HG03196 (cell line): ENCODE measurements around the gene REL.
"Not testable (repeated sequence)": the region's sequence is repeated elsewhere in the genome, so short reads cannot be mapped to it uniquely, and the experiment has no call there.

Experiments
- ATAC-seq: cut with Tn5 transposase; IDR thresholded peaks from one replicate; pipeline ENCODE4 v1.9.1; 2021; ENCODE audit not compliant: unreplicated experiment

Gene REL

GRCh38 chr2:60867007-60867406 is 14.4 kb upstream of the REL start:
- ATAC-seq = no peak

GRCh38 chr2:60867848-60868247 is 13.5 kb upstream of the REL start:
- ATAC-seq = no peak

- no peak for ATAC-seq
Measured at GRCh38 chr2:60868589-60869273, 12.6 kb upstream of the REL start.

GRCh38 chr2:60872510-60872928 is 8.9 kb upstream of the REL start:
- no peak for ATAC-seq

GRCh38 chr2:60873381-60873780 is 8.0 kb upstream of the REL start:
- peak; percentile 86 for ATAC-seq

- ATAC-seq = no peak
Measured at GRCh38 chr2:60875520-60875919, 5.9 kb upstream of the REL start.

GRCh38 chr2:60880643-60881046 is 729 bp upstream of the REL start:
- ATAC-seq = no peak

GRCh38 chr2:60882971-60883753 is 1.8 kb downstream of the REL start:
- no peak for ATAC-seq

GRCh38 chr2:60883896-60884295 is 2.5 kb downstream of the REL start:
- no peak for ATAC-seq

GRCh38 chr2:60884800-60885199 is 3.4 kb downstream of the REL start:
- no peak for ATAC-seq

- ATAC-seq = no peak
Measured at GRCh38 chr2:60885683-60886082, 4.3 kb downstream of the REL start.

GRCh38 chr2:60886991-60887390 is 5.6 kb downstream of the REL start:
- ATAC-seq = no peak

GRCh38 chr2:60888853-60889252 is 7.5 kb downstream of the REL start:
- no peak for ATAC-seq

- not testable (repeated sequence) for ATAC-seq
Measured at GRCh38 chr2:60889581-60890392, 8.4 kb downstream of the REL start.

GRCh38 chr2:60890393-60890707 is 9.0 kb downstream of the REL start:
- no peak for ATAC-seq

- no peak for ATAC-seq
Measured at GRCh38 chr2:60891180-60891579, 9.8 kb downstream of the REL start.

GRCh38 chr2:60898567-60898966 is 17.2 kb downstream of the REL start:
- no peak for ATAC-seq

GRCh38 chr2:60899230-60899891 is 18.0 kb downstream of the REL start:
- ATAC-seq = peak; percentile 50

GRCh38 chr2:60899892-60900249 is 18.5 kb downstream of the REL start:
- ATAC-seq = peak; percentile 13

GRCh38 chr2:60901296-60901695 is 19.9 kb downstream of the REL start:
- not testable (repeated sequence) for ATAC-seq

- not testable (repeated sequence) for ATAC-seq
Measured at GRCh38 chr2:60905867-60906266, 24.5 kb downstream of the REL start.
